ENCODE data around the gene UGDH.
"Not testable (repeated sequence)": the region's sequence is repeated elsewhere in the genome, so short reads cannot be mapped to it uniquely, and the experiment has no call there.

UGDH gene

DNA sequence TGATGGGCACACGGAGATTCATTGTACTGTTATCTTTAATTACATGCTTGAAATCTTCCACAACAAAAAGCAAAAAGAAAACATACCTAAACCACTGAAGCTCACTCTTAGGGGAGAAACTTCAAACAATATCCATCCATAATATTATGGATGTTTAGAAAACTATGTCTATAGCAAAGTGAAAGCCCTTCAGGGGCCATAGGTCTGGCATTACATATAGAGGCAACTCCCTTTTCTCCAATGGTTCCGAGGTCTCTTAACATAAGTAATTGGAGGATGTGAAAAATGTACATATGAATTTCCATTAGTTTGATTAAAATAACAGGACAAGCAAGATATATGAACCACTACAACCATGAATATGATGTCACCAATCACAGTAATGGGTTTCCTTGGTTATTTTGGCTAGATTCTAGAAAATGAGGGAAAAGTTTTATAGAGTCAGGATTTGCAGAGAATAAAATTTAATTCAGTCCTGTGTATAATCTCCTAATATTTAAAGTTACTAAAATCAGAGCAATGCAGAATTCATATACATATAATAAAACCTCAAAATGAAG, 10.8 kb downstream of the UGDH start:
- Histone ChIP-seq H4K20me1 (ENCODE audit: control insufficient read depth, insufficient read depth, low read depth, low read length) (no peaks in the 10 kb centered on the region), H3F3A (ENCODE audit: control insufficient read depth, insufficient read depth) (no peaks in the 10 kb centered on the region), H3K27ac (ENCODE audit: low read depth, low read length) (no peak overlapping the region), H3K4me2 (ENCODE audit: low read length) (no peak overlapping the region), H3K9me3 (ENCODE audit: control insufficient read depth, insufficient read depth, low read length) (no peaks in the 10 kb centered on the region), H3K9me2 (replicated peaks; ENCODE audit: control insufficient read depth, low read length) (no peaks in the 10 kb centered on the region), H3K4me3 (ENCODE audit: low read length) (no peak overlapping the region), H3K79me2 (ENCODE audit: control insufficient read depth, low read length) (no peaks in the 10 kb centered on the region), H3K27me3 (ENCODE audit: control insufficient read depth, low read length) (no peaks in the 10 kb centered on the region), H3K36me3 (ENCODE audit: control insufficient read depth, low read length) (peaks cover 10% of the 10 kb centered on the region), H3K4me1 (ENCODE audit: control insufficient read depth, low read length) (no peaks in the 10 kb centered on the region)
- TF ChIP-seq, protein P1, sequence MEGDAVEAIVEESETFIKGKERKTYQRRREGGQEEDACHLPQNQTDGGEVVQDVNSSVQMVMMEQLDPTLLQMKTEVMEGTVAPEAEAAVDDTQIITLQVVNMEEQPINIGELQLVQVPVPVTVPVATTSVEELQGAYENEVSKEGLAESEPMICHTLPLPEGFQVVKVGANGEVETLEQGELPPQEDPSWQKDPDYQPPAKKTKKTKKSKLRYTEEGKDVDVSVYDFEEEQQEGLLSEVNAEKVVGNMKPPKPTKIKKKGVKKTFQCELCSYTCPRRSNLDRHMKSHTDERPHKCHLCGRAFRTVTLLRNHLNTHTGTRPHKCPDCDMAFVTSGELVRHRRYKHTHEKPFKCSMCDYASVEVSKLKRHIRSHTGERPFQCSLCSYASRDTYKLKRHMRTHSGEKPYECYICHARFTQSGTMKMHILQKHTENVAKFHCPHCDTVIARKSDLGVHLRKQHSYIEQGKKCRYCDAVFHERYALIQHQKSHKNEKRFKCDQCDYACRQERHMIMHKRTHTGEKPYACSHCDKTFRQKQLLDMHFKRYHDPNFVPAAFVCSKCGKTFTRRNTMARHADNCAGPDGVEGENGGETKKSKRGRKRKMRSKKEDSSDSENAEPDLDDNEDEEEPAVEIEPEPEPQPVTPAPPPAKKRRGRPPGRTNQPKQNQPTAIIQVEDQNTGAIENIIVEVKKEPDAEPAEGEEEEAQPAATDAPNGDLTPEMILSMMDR (IDR thresholded peaks at IDR 0.05; ENCODE audit: low read depth, low read length, poor library complexity, severe bottlenecking) = no peak
- no peak for TF ChIP-seq EZH2phosphoT487 (IDR thresholded peaks at IDR 0.05; ENCODE audit: borderline replicate concordance, low read length)

- H3K27ac ChIP-seq (ENCODE audit: low read depth, low read length); H3K4me1 ChIP-seq (ENCODE audit: control insufficient read depth, low read length): not testable (repeated sequence)
These were observed 11.4 kb downstream of the UGDH start for GRCh38 chr4:39515669-39516401.

GRCh38 chr4:39514888-39515401, 12.3 kb downstream of the UGDH start:
- Histone ChIP-seq H3K27ac (ENCODE audit: low read depth, low read length) (no peak overlapping the region), H3K4me3 (ENCODE audit: low read length) (no peak overlapping the region), H3K4me1 (ENCODE audit: control insufficient read depth, low read length) (no peaks in the 10 kb centered on the region), H3K27me3 (ENCODE audit: control insufficient read depth, low read length) (no peaks in the 10 kb centered on the region), H3K4me2 (ENCODE audit: low read length) (no peak overlapping the region), H4K20me1 (ENCODE audit: control insufficient read depth, insufficient read depth, low read depth, low read length) (no peaks in the 10 kb centered on the region), H3K9me2 (replicated peaks; ENCODE audit: control insufficient read depth, low read length) (no peaks in the 10 kb centered on the region), H3F3A (ENCODE audit: control insufficient read depth, insufficient read depth) (no peaks in the 10 kb centered on the region), H3K79me2 (ENCODE audit: control insufficient read depth, low read length) (no peaks in the 10 kb centered on the region), H3K9me3 (ENCODE audit: control insufficient read depth, insufficient read depth, low read length) (no peaks in the 10 kb centered on the region), H3K36me3 (ENCODE audit: control insufficient read depth, low read length) (peaks cover 18% of the 10 kb centered on the region)
- TF ChIP-seq, protein P1 (IDR thresholded peaks at IDR 0.05; ENCODE audit: low read depth, low read length, poor library complexity, severe bottlenecking) = no peak
- no peak for TF ChIP-seq EZH2phosphoT487 (IDR thresholded peaks at IDR 0.05; ENCODE audit: borderline replicate concordance, low read length)

More at GRCh38 chr4:39515669-39516401, 11.4 kb downstream of the UGDH start:
- not testable (repeated sequence) for H3K9me3 ChIP-seq (ENCODE audit: control insufficient read depth, insufficient read depth, low read length); H3K79me2 ChIP-seq (ENCODE audit: control insufficient read depth, low read length); H3K4me3 ChIP-seq (ENCODE audit: low read length); H3K27me3 ChIP-seq (ENCODE audit: control insufficient read depth, low read length); H3F3A ChIP-seq (ENCODE audit: control insufficient read depth, insufficient read depth); H3K4me2 ChIP-seq (ENCODE audit: low read length); H4K20me1 ChIP-seq (ENCODE audit: control insufficient read depth, insufficient read depth, low read depth, low read length); H3K9me2 ChIP-seq (replicated peaks; ENCODE audit: control insufficient read depth, low read length)
- peaks cover 10% of the 10 kb centered on the region for H3K36me3 ChIP-seq (ENCODE audit: control insufficient read depth, low read length)

DNA sequence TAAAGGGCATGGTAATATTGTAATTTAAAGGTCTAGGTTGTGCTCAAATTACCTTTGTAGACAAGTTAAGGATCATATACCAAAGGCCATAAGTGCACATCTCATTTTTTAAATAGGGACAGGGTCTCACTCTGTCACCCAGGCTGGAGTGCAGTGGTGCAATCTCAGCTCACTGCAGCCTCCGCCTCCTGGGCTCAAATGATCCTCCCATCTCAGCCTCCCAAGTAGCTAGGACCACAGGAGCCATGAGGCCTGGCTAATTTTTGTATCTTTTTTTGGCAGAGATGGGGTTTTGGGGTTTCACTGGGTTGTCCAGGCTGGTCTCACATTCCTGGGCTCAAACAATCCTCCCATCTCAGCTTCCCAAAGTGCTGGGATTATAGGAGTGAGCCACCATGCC, 13.0 kb downstream of the UGDH start:
- not testable (repeated sequence) for H3K4me3 ChIP-seq (ENCODE audit: low read length); H3K9me3 ChIP-seq (ENCODE audit: control insufficient read depth, insufficient read depth, low read length); H3K4me2 ChIP-seq (ENCODE audit: low read length); H4K20me1 ChIP-seq (ENCODE audit: control insufficient read depth, insufficient read depth, low read depth, low read length); H3F3A ChIP-seq (ENCODE audit: control insufficient read depth, insufficient read depth); H3K27ac ChIP-seq (ENCODE audit: low read depth, low read length); H3K4me1 ChIP-seq (ENCODE audit: control insufficient read depth, low read length); H3K79me2 ChIP-seq (ENCODE audit: control insufficient read depth, low read length); H3K27me3 ChIP-seq (ENCODE audit: control insufficient read depth, low read length); H3K9me2 ChIP-seq (replicated peaks; ENCODE audit: control insufficient read depth, low read length)
- peaks cover 25% of the 10 kb centered on the region for H3K36me3 ChIP-seq (ENCODE audit: control insufficient read depth, low read length)

All from DOHH2 (cell line).